SK-N-SH treated with all-trans-retinoic acid at 6 μM for 48 hours (cell line): Measurements from ENCODE around the gene ETV1.

Source experiments
- ARNTL ChIP-seq: fragments of 450-650 bp; formaldehyde crosslinking; IDR thresholded peaks from 2 replicates; pipeline ENCODE4 v1.5.0; 2020; ENCODE audit warnings: low read depth, mild to moderate bottlenecking, moderate library complexity, borderline replicate concordance
- BACH2 ChIP-seq: fragments of 250-450 bp; sonication (Bioruptor Pico); IDR thresholded peaks from 2 replicates; pipeline ENCODE4 v1.9.0; 2021; ENCODE audit warnings: mild to moderate bottlenecking, borderline replicate concordance
- CREB5 ChIP-seq: fragments of 250-450 bp; sonication (Bioruptor Pico); IDR thresholded peaks from 2 replicates; pipeline ENCODE4 v1.5.1; 2020; ENCODE audit warnings: low read depth, mild to moderate bottlenecking, moderate library complexity
- CSRNP3 ChIP-seq: fragments of 250-450 bp; sonication (Bioruptor Pico); IDR thresholded peaks from 2 replicates; pipeline ENCODE4 v1.5.1; 2021; ENCODE audit warnings: mild to moderate bottlenecking, moderate library complexity
- ESRRG ChIP-seq: fragments of 250-450 bp; sonication (Bioruptor Pico); IDR thresholded peaks from 2 replicates; pipeline ENCODE4 v1.6.1; 2021; ENCODE audit warnings: mild to moderate bottlenecking
- OSR1 ChIP-seq: fragments of 250-450 bp; sonication (Bioruptor Pico); IDR thresholded peaks from 2 replicates; pipeline ENCODE4 v1.8.0; 2022; ENCODE audit warnings: moderate library complexity, mild to moderate bottlenecking, inconsistent platforms
- PATZ1 ChIP-seq: fragments of 250-450 bp; sonication (Bioruptor Pico); IDR thresholded peaks from 2 replicates; pipeline ENCODE4 v1.8.0; 2020; ENCODE audit warnings: mild to moderate bottlenecking, moderate library complexity, borderline replicate concordance
- PPARA ChIP-seq: fragments of 250-450 bp; sonication (Bioruptor Pico); IDR thresholded peaks from 2 replicates; pipeline ENCODE4 v1.5.0; 2020; ENCODE audit warnings: mild to moderate bottlenecking, borderline replicate concordance
- RARB ChIP-seq: fragments of 250-450 bp; sonication (Bioruptor Pico); IDR thresholded peaks from 2 replicates; pipeline ENCODE4 v1.8.0; 2021; ENCODE audit warnings: mild to moderate bottlenecking, moderate library complexity
- TSHZ2 ChIP-seq: fragments of 250-450 bp; sonication (Bioruptor Pico); IDR thresholded peaks from 2 replicates; pipeline ENCODE4 v1.5.0; 2020; ENCODE audit warnings: mild to moderate bottlenecking, moderate library complexity
- ZC3H10 ChIP-seq: fragments of 250-450 bp; sonication (Bioruptor Pico); IDR thresholded peaks from 2 replicates; pipeline ENCODE4 v1.5.1; 2021; ENCODE audit warnings: mild to moderate bottlenecking, moderate library complexity
- ZFP3 ChIP-seq: fragments of 250-450 bp; sonication (Bioruptor Pico); IDR thresholded peaks from 2 replicates; pipeline ENCODE4 v1.5.0; 2020; ENCODE audit warnings: mild to moderate bottlenecking, moderate library complexity
- ZFP30 ChIP-seq: fragments of 450-650 bp; formaldehyde crosslinking; IDR thresholded peaks from 2 replicates; pipeline ENCODE4 v1.5.0; 2022; ENCODE audit warnings: mild to moderate bottlenecking, moderate library complexity
- ZNF70 ChIP-seq: fragments of 450-650 bp; formaldehyde crosslinking; IDR thresholded peaks from 2 replicates; pipeline ENCODE4 v1.5.0; 2020; ENCODE audit warnings: mild to moderate bottlenecking, moderate library complexity

- TF ChIP-seq TSHZ2 (CRISPR knock-in tag) (no peak), ARNTL (CRISPR knock-in tag) (no peak), RARB (no peak), PATZ1 (CRISPR knock-in tag) (no peak), ZFP3 (CRISPR knock-in tag) (no peak), ESRRG (CRISPR knock-in tag) (no peak), ZNF70 (no peak), PPARA (CRISPR knock-in tag) (no peak), ZFP30 (CRISPR knock-in tag) (no peak), CREB5 (CRISPR knock-in tag) (no peak), ZC3H10 (CRISPR knock-in tag) (no peak), BACH2 (CRISPR knock-in tag) (no peak), OSR1 (CRISPR knock-in tag) (no peak), CSRNP3 (CRISPR knock-in tag) (no peak)
Observed at GRCh38 chr7:14009453-14010418, 20.3 kb upstream of the ETV1 start.
